HCT116 (cell line): ENCODE results near the gene TUSC1. TPM values are rescaled to one million over a fixed set of nuclear protein-coding genes. Genes with fewer than 3 reads are reported as not detected.

Source experiments
- ATAC-seq: fragments of 200-7000 bp; cut with Tn5 transposase; 2 replicates; pipeline ENCODE4 v1.9.1; 2020; ENCODE audit warnings: mild to moderate bottlenecking, moderate library complexity
- BruUV-seq: library from RNA; stranded (reverse); fragments of 400-500 nt; replicated peaks from 2 replicates; lab custom pipeline; 2021; lab: Mats Ljungman, UMichigan
- CTCF ChIA-PET: fragments of 300-600 bp; sonication (Branson Sonifier 250); formaldehyde crosslinking; loops from one replicate; lab custom pipeline; 2021; ENCODE audit warnings: antibody characterized with exemption; lab: Charles Lee
- POLR2A ChIA-PET: fragments of 300-600, 350-600 bp; sonication (Branson Sonifier 250); formaldehyde crosslinking; loops from one replicate; lab custom pipeline; 2021; ENCODE audit warnings: antibody characterized with exemption; lab: Charles Lee
- RAD21 ChIA-PET, 2 experiments: fragments of 300-600 bp; sonication (Branson Sonifier 250); formaldehyde crosslinking; loops; one replicate each; lab custom pipeline; 2023; ENCODE audit warnings: low total read pairs in 2 of 2; ENCODE audit not compliant: uncharacterized antibody in 2 of 2, unreplicated experiment in 2 of 2, low non-redundant PET in 1 of 2; lab: Charles Lee
- DNase-seq: peaks from one replicate; pipeline ENCODE4 v3.0.0-alpha.2; 2010; ENCODE audit warnings: low read depth, low spot score
- H2AFZ ChIP-seq: fragments of 200-600 bp; shearing (Covaris generic), sonication (generic); 2 replicates; pipeline ENCODE4 v1.6.1; 2017; ENCODE audit warnings: low read depth, mixed run types, mixed read lengths, antibody characterized with exemption, low read length; ENCODE audit not compliant: poor library complexity, severe bottlenecking
- H3K27ac ChIP-seq: 2 replicates; pipeline ENCODE4 v1.5.1; 2012; ENCODE audit warnings: low read depth, low read length
- H3K27me3 ChIP-seq: fragments of 200-600 bp; sonication (generic); 2 replicates; pipeline ENCODE4 v1.6.1; 2016; ENCODE audit warnings: mixed run types, low read length, mixed read lengths; ENCODE audit not compliant: insufficient read depth
- H3K36me3 ChIP-seq, 2 experiments: fragments of 200-500 bp in 1 of 2; fragments of 200-600 bp in 1 of 2; sonication (Bioruptor generic) in 1 of 2; sonication (generic) in 1 of 2; 2 replicates each; pipeline versions ENCODE4 v1.5.1 to v1.6.1; 2014 to 2016; ENCODE audit warnings: low read length in 2 of 2, inconsistent platforms in 1 of 2, mixed read lengths in 1 of 2, mixed run types in 1 of 2; ENCODE audit not compliant: insufficient read depth in 2 of 2, control insufficient read depth in 1 of 2
- H3K4me1 ChIP-seq, 2 experiments: fragments of 200-600 bp in 1 of 2; sonication (generic) in 1 of 2; 2 replicates each; pipeline versions ENCODE4 v1.5.1 to v1.6.1; 2012 to 2017; ENCODE audit warnings: low read length in 2 of 2, inconsistent platforms in 1 of 2, mild to moderate bottlenecking in 1 of 2, mixed read lengths in 1 of 2, mixed run types in 1 of 2, moderate library complexity in 1 of 2; ENCODE audit not compliant: insufficient read depth in 2 of 2, control insufficient read depth in 1 of 2
- H3K4me2 ChIP-seq: fragments of 200-600 bp; sonication (generic); 2 replicates; pipeline ENCODE4 v1.6.1; 2017; ENCODE audit warnings: mixed run types, low read length, mixed read lengths
- H3K4me3 ChIP-seq, 2 experiments: fragments of 200-600 bp in 1 of 2; sonication (generic) in 1 of 2; replicated peaks in 1 of 2; 2 replicates each; pipeline ENCODE4 v1.5.1; 2011 to 2016; ENCODE audit warnings: low read length in 2 of 2, control low read depth in 1 of 2, low read depth in 1 of 2, mild to moderate bottlenecking in 1 of 2, mixed read lengths in 1 of 2, mixed run types in 1 of 2
- H3K79me2 ChIP-seq: fragments of 200-600 bp; sonication (generic); 2 replicates; pipeline ENCODE4 v1.6.1; 2017; ENCODE audit warnings: mild to moderate bottlenecking, mixed run types, low read length, moderate library complexity, mixed read lengths; ENCODE audit not compliant: insufficient read depth
- H3K9ac ChIP-seq: fragments of 200-600 bp; sonication (generic); 2 replicates; pipeline ENCODE4 v1.6.1; 2016; ENCODE audit warnings: low read length, mixed read lengths
- H3K9me2 ChIP-seq: fragments of 200-600 bp; sonication (generic), shearing (Covaris generic); 2 replicates; pipeline ENCODE4 v1.6.1; 2017; ENCODE audit warnings: mixed run types, mild to moderate bottlenecking, moderate library complexity; ENCODE audit not compliant: insufficient read depth
- H3K9me3 ChIP-seq, 2 experiments: fragments of 200-500 bp in 1 of 2; fragments of 200-600 bp in 1 of 2; sonication (Bioruptor generic) in 1 of 2; sonication (generic) in 1 of 2; 2 replicates each; pipeline ENCODE4 v1.6.1; 2014 to 2017; ENCODE audit warnings: low read length in 2 of 2, mixed read lengths in 2 of 2, inconsistent platforms in 1 of 2, low read depth in 1 of 2, mild to moderate bottlenecking in 1 of 2, mixed run types in 1 of 2, moderate library complexity in 1 of 2; ENCODE audit not compliant: control insufficient read depth in 1 of 2, insufficient read depth in 1 of 2
- H4K20me1 ChIP-seq: fragments of 200-600 bp; sonication (generic), shearing (Covaris generic); 2 replicates; pipeline ENCODE4 v1.6.1; 2017; ENCODE audit warnings: mixed run types, mild to moderate bottlenecking, moderate library complexity; ENCODE audit not compliant: insufficient read depth
- EGR1 ChIP-seq: IDR thresholded peaks from 2 replicates; pipeline ENCODE4 v1.6.1; 2012; ENCODE audit warnings: low read depth
- EZH2 ChIP-seq: fragments of 200-600 bp; sonication (generic); IDR thresholded peaks from 2 replicates; pipeline ENCODE4 v1.6.1; 2017; ENCODE audit warnings: antibody characterized with exemption, mixed run types
- EZH2phosphoT487 ChIP-seq: fragments of 200-600 bp; IDR thresholded peaks from 2 replicates; pipeline ENCODE4 v1.6.1; 2018; ENCODE audit warnings: antibody characterized with exemption, borderline replicate concordance
- JUND ChIP-seq: IDR thresholded peaks from 2 replicates; pipeline ENCODE4 v1.6.1; 2012
- POLR2A ChIP-seq: IDR thresholded peaks from 2 replicates; pipeline ENCODE4 v1.7.0; 2011; ENCODE audit warnings: borderline replicate concordance; ENCODE audit not compliant: insufficient read depth, insufficient read length; ENCODE audit errors: extremely low read depth
- RAD21 ChIP-seq: IDR thresholded peaks from 2 replicates; pipeline ENCODE4 v1.6.1; 2012; ENCODE audit warnings: low read depth, mild to moderate bottlenecking
- SP1 ChIP-seq: IDR thresholded peaks from 2 replicates; pipeline ENCODE4 v1.6.1; 2012; ENCODE audit warnings: low read depth
- TCF7L2 ChIP-seq: IDR thresholded peaks from 2 replicates; pipeline ENCODE4 v1.7.0; 2011; ENCODE audit warnings: borderline replicate concordance, inconsistent platforms; ENCODE audit not compliant: insufficient read depth, insufficient read length; ENCODE audit errors: extremely low read depth
- ZBTB33 ChIP-seq: IDR thresholded peaks from 2 replicates; pipeline ENCODE4 v1.6.1; 2011; ENCODE audit warnings: mild to moderate bottlenecking, low read length, moderate library complexity; ENCODE audit not compliant: insufficient replicate concordance; ENCODE audit errors: extremely low read depth
- ZFX ChIP-seq: fragments of 450-650 bp; IDR thresholded peaks from 2 replicates; pipeline ENCODE4 v1.6.1; 2017
- ZNF274 ChIP-seq: fragments of 200-500 bp; sonication (Bioruptor generic); IDR thresholded peaks from 2 replicates; pipeline ENCODE4 v1.6.1; 2014; ENCODE audit warnings: mild to moderate bottlenecking, low read depth, low read length, inconsistent platforms
- intact Hi-C: fragments of 100-400 bp; cut with micrococcal nuclease; formaldehyde crosslinking; loops from 2 replicates; pipeline ENCODE4 v1.10.0; 2022
- total RNA-seq: library from RNA; stranded (reverse); gene quantifications from one replicate; pipeline ENCODE4 v1.2.1, GENCODE V29; 2021; ENCODE audit not compliant: unreplicated experiment
- TF ChIP-seq, protein P1 (sequence below): IDR thresholded peaks from 2 replicates; pipeline ENCODE4 v1.6.1; 2012
- TF ChIP-seq, protein P2 (sequence below): IDR thresholded peaks from 2 replicates; pipeline ENCODE4 v1.6.1; 2012

Gene TUSC1
- total RNA-seq, 1 experiment from 2014 or later: not detected

DNA sequence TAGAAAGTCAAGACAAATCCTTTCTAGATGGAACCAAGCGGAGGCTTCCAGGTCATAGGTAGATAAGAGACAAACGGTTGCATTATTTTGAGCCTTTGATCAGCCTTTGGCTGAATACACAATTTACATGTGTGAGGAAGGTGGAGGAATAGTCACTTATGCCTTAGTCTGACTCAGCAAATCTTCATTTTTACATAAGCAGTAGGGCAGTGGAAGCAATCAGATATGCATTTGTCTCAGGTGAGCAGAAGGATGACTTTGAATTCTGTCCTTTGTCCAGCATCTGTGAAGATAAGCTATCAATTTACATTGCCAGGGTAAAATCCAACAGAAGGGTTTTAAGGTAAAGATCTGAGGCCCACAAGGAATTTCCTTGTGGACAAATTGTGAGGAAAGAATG lies 23.8 kb downstream of the TUSC1 start:
- DNase-seq (no peak), ATAC-seq (no peak)
- no peaks in the 10 kb centered on the region for H3K4me1 ChIP-seq
- intact Hi-C loops: no loop called here
- H3K36me3 ChIP-seq: no peaks in the 10 kb centered on the region
- ChIA-PET CTCF (no interaction called here), RAD21 (no interaction called here), POLR2A (no interaction called here)
- H3K27me3 ChIP-seq: no peaks in the 10 kb centered on the region
- BruUV-seq: no TSS peak
- H3K4me2 ChIP-seq: no peak overlapping the region
- no peak overlapping the region for H2AFZ ChIP-seq
- no peak overlapping the region for H3K9ac ChIP-seq
- H3K4me3 ChIP-seq: no peak overlapping the region
- no peak overlapping the region for H3K27ac ChIP-seq
- H3K9me2 ChIP-seq: no peaks in the 10 kb centered on the region
- peaks cover 0 to 10% of the 10 kb centered on the region in 2 experiments; a peak in 2 of 4 replicates for H3K9me3 ChIP-seq
- no peaks in the 10 kb centered on the region for H4K20me1 ChIP-seq
- no peaks in the 10 kb centered on the region for H3K79me2 ChIP-seq
- no peak for TF ChIP-seq JUND

- Histone ChIP-seq H3K27ac (no peak overlapping the region), H3K9ac (no peak overlapping the region), H3K4me1 (no peaks in the 10 kb centered on the region), H3K36me3 (no peaks in the 10 kb centered on the region), H3K9me2 (no peaks in the 10 kb centered on the region), H4K20me1 (no peaks in the 10 kb centered on the region), H3K4me2 (no peak overlapping the region), H2AFZ (no peak overlapping the region), H3K27me3 (no peaks in the 10 kb centered on the region), H3K79me2 (no peaks in the 10 kb centered on the region), H3K4me3 (no peak overlapping the region), H3K9me3 (peaks cover 3 to 5% of the 10 kb centered on the region in 2 experiments; a peak in 2 of 4 replicates)
- BruUV-seq: no TSS peak
- intact Hi-C loops: no loop called here
- ChIA-PET POLR2A (no interaction called here), CTCF (no interaction called here), RAD21 (no interaction called here)
- TF ChIP-seq ZBTB33 (no peak), EGR1 (no peak), TCF7L2 (no peak), EZH2 (no peak), RAD21 (no peak), SP1 (no peak), POLR2A (no peak), ZFX (no peak), EZH2phosphoT487 (no peak), ZNF274 (no peak)
- TF ChIP-seq, protein P1, sequence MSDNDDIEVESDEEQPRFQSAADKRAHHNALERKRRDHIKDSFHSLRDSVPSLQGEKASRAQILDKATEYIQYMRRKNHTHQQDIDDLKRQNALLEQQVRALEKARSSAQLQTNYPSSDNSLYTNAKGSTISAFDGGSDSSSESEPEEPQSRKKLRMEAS: no peak
- TF ChIP-seq, protein P2, sequence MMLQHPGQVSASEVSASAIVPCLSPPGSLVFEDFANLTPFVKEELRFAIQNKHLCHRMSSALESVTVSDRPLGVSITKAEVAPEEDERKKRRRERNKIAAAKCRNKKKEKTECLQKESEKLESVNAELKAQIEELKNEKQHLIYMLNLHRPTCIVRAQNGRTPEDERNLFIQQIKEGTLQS: no peak
- no peak for DNase-seq
- no peak for ATAC-seq
These were observed 30.1 kb downstream of the TUSC1 start for GRCh38 chr9:25648116-25648515.
